ENCODE measurements around the gene AOPEP.
"Not testable (repeated sequence)": the region's sequence is repeated elsewhere in the genome, so short reads cannot be mapped to it uniquely, and the experiment has no call there.

Gene AOPEP

GRCh38 chr9:94826644-94827410, 100.3 kb downstream of the AOPEP start:
- H3K27me3 ChIP-seq = no peaks in the 10 kb centered on the region
- no peak overlapping the region for H3K4me3 ChIP-seq (ENCODE audit: low read depth, low read length)
- DNase-seq = no peak
- TF ChIP-seq, protein P1, sequence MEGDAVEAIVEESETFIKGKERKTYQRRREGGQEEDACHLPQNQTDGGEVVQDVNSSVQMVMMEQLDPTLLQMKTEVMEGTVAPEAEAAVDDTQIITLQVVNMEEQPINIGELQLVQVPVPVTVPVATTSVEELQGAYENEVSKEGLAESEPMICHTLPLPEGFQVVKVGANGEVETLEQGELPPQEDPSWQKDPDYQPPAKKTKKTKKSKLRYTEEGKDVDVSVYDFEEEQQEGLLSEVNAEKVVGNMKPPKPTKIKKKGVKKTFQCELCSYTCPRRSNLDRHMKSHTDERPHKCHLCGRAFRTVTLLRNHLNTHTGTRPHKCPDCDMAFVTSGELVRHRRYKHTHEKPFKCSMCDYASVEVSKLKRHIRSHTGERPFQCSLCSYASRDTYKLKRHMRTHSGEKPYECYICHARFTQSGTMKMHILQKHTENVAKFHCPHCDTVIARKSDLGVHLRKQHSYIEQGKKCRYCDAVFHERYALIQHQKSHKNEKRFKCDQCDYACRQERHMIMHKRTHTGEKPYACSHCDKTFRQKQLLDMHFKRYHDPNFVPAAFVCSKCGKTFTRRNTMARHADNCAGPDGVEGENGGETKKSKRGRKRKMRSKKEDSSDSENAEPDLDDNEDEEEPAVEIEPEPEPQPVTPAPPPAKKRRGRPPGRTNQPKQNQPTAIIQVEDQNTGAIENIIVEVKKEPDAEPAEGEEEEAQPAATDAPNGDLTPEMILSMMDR (IDR thresholded peaks at IDR 0.05; ENCODE audit: low read depth, low read length) = no peak
- peaks cover 10% of the 10 kb centered on the region for H3K36me3 ChIP-seq
- no peaks in the 10 kb centered on the region for H3K9me3 ChIP-seq
- H3K4me1 ChIP-seq = peaks cover 9% of the 10 kb centered on the region

GRCh38 chr9:94827584-94828304, 101.2 kb downstream of the AOPEP start:
- Histone ChIP-seq H3K4me3 (ENCODE audit: low read depth, low read length) (no peak overlapping the region), H3K4me1 (peaks cover 9% of the 10 kb centered on the region), H3K9me3 (no peaks in the 10 kb centered on the region), H3K36me3 (peaks cover 10% of the 10 kb centered on the region), H3K27me3 (no peaks in the 10 kb centered on the region)
- peak; percentile 47 for DNase-seq
- TF ChIP-seq, protein P1 (IDR thresholded peaks at IDR 0.05; ENCODE audit: low read depth, low read length) = no peak

DNA sequence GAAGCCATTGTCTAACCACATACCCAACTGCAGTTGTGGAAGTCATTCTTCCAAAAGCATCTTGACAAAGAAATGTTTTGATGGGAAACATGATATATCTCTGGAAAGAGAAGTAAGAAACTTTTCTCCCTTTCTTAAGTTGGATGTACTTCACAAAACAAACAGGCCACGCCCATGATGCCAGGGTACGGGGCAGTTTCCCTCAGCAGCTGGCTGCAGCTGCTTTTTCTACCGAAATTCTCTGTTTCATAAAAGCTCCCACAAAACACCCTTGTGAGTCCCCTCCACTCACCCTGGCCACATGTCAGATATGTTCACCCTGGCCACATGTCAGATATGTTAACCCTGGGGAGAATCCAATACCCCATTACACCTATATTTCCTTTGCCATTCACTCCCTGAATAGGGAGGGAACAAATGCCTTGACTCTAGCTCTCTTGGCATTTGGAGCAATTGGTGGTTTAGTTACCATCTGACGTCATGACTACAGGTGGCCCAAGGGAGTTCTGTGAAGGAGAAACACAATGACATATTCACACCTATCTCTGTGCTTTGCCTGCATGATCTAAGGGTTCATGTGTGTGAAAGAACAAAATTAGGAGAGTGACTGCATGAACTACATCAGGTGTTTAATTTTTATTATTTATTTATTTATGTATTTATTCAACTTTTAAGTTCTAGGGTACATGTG, 103.0 kb downstream of the AOPEP start:
- Histone ChIP-seq H3K36me3 (peaks cover 10% of the 10 kb centered on the region), H3K4me1 (peaks cover 16% of the 10 kb centered on the region), H3K4me3 (ENCODE audit: low read depth, low read length) (no peak overlapping the region), H3K27me3 (no peaks in the 10 kb centered on the region), H3K9me3 (no peaks in the 10 kb centered on the region)
- DNase-seq = no peak
- TF ChIP-seq, protein P1 (IDR thresholded peaks at IDR 0.05; ENCODE audit: low read depth, low read length) = no peak

GRCh38 chr9:94830071-94830604, 103.6 kb downstream of the AOPEP start:
- not testable (repeated sequence) for H3K9me3 ChIP-seq; H3K4me3 ChIP-seq (ENCODE audit: low read depth, low read length); H3K27me3 ChIP-seq; DNase-seq; H3K36me3 ChIP-seq
- peaks cover 16% of the 10 kb centered on the region for H3K4me1 ChIP-seq

GRCh38 chr9:94833802-94834201, 107.3 kb downstream of the AOPEP start:
- no peak for DNase-seq
- H3K9me3 ChIP-seq = no peaks in the 10 kb centered on the region
- TF ChIP-seq, protein P1 (IDR thresholded peaks at IDR 0.05; ENCODE audit: low read depth, low read length) = no peak

DNA sequence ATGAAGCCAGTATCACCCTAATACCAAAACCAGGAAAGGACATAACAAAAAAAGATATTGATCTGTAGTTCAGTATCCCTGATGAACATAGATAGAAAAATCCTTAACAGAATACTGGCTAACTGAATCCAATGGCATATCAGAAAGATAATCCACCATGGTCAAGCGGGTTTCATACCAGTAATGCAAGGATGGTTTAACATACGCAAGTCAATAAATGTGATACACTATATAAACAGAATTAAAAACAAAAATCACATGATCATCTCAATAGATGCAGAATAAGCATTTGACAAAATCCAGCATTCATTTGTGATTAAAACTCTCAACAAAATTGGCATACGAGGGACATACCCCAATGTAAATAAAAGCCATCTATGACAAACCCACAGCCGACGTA, 110.9 kb downstream of the AOPEP start:
- no peak overlapping the region for H3K4me3 ChIP-seq (ENCODE audit: low read depth, low read length)
- no peaks in the 10 kb centered on the region for H3K27me3 ChIP-seq
- DNase-seq = no peak
- no peaks in the 10 kb centered on the region; the same call in 1 of the 2 replicates for H3K36me3 ChIP-seq
- peaks cover 7% of the 10 kb centered on the region for H3K4me1 ChIP-seq
- TF ChIP-seq, protein P1 (IDR thresholded peaks at IDR 0.05; ENCODE audit: low read depth, low read length) = no peak
- H3K9me3 ChIP-seq = no peaks in the 10 kb centered on the region

More at GRCh38 chr9:94833802-94834201, 107.3 kb downstream of the AOPEP start:
- H3K27me3 ChIP-seq = no peaks in the 10 kb centered on the region
- H3K4me1 ChIP-seq = peaks cover 7% of the 10 kb centered on the region
- H3K36me3 ChIP-seq = peaks cover 5% of the 10 kb centered on the region
- H3K4me3 ChIP-seq (ENCODE audit: low read depth, low read length) = no peak overlapping the region
